Astrocyte (in vitro differentiated cells and primary cell): ENCODE data around the gene IQSEC2. TPM values are rescaled to one million over a fixed set of nuclear protein-coding genes. Genes with fewer than 3 reads are reported as not detected.

Experiments
- DNase-seq: peaks from one replicate; pipeline ENCODE4 v3.0.0-alpha.2; 2010; ENCODE audit warnings: low read depth
- FAIRE-seq: peaks from 2 replicates; lab custom pipeline; 2011; peaks lifted over from hg19 to GRCh38; lab: Jason Lieb, UNC
- H2AFZ ChIP-seq: 2 replicates; pipeline ENCODE4 v1.6.0; 2012; ENCODE audit warnings: low read depth, low read length, inconsistent platforms
- H3K27ac ChIP-seq: 2 replicates; pipeline ENCODE4 v1.5.1; 2011; ENCODE audit warnings: low read depth, low read length, inconsistent platforms
- H3K27me3 ChIP-seq: 2 replicates; pipeline ENCODE4 v1.6.0; 2011; ENCODE audit warnings: low read length, inconsistent platforms; ENCODE audit not compliant: insufficient read depth
- H3K36me3 ChIP-seq: 2 replicates; pipeline ENCODE4 v1.5.1; 2011; ENCODE audit warnings: low read length, inconsistent platforms; ENCODE audit not compliant: insufficient read depth
- H3K4me1 ChIP-seq: 2 replicates; pipeline ENCODE4 v1.5.1; 2011; ENCODE audit warnings: low read length, inconsistent platforms; ENCODE audit not compliant: insufficient read depth
- H3K4me2 ChIP-seq: 2 replicates; pipeline ENCODE4 v1.6.0; 2012; ENCODE audit warnings: low read length, inconsistent platforms
- H3K4me3 ChIP-seq: 2 replicates; pipeline ENCODE4 v1.5.1; 2011; ENCODE audit warnings: low read depth, mild to moderate bottlenecking, low read length, inconsistent platforms; ENCODE audit not compliant: insufficient read depth
- H3K79me2 ChIP-seq: 2 replicates; pipeline ENCODE4 v1.6.0; 2012; ENCODE audit warnings: mild to moderate bottlenecking, low read length, inconsistent platforms; ENCODE audit not compliant: insufficient read depth
- H3K9ac ChIP-seq: 2 replicates; pipeline ENCODE4 v1.6.0; 2012; ENCODE audit warnings: mild to moderate bottlenecking, low read length, inconsistent platforms
- H3K9me3 ChIP-seq: 2 replicates; pipeline ENCODE4 v1.5.1; 2012; ENCODE audit warnings: low read depth, mild to moderate bottlenecking, low read length, inconsistent platforms; ENCODE audit not compliant: insufficient read depth
- H4K20me1 ChIP-seq: 2 replicates; pipeline ENCODE4 v1.6.0; 2012; ENCODE audit warnings: low read length, inconsistent platforms; ENCODE audit not compliant: insufficient read depth
- H3K27ac Mint-ChIP-seq: one replicate; pipeline ENCODE4 v1.8.0; 2021; ENCODE audit warnings: mild to moderate bottlenecking, mixed read lengths; ENCODE audit not compliant: unreplicated experiment
- H3K27me3 Mint-ChIP-seq: one replicate; pipeline ENCODE4 v1.8.0; 2021; ENCODE audit warnings: low read depth, mixed read lengths; ENCODE audit not compliant: unreplicated experiment
- H3K36me3 Mint-ChIP-seq: one replicate; pipeline ENCODE4 v1.8.0; 2021; ENCODE audit warnings: low read depth, mixed read lengths; ENCODE audit not compliant: unreplicated experiment
- H3K4me1 Mint-ChIP-seq: one replicate; pipeline ENCODE4 v1.8.0; 2021; ENCODE audit warnings: low read depth, mixed read lengths; ENCODE audit not compliant: unreplicated experiment
- H3K4me3 Mint-ChIP-seq: one replicate; pipeline ENCODE4 v1.8.0; 2021; ENCODE audit warnings: mild to moderate bottlenecking, moderate library complexity, mixed read lengths; ENCODE audit not compliant: unreplicated experiment
- H3K9me3 Mint-ChIP-seq: one replicate; pipeline ENCODE4 v1.8.0; 2021; ENCODE audit warnings: mild to moderate bottlenecking, mixed read lengths; ENCODE audit not compliant: unreplicated experiment
- EZH2 ChIP-seq: IDR thresholded peaks from 2 replicates; pipeline ENCODE4 v1.6.1; 2012; ENCODE audit warnings: mild to moderate bottlenecking, low read length, inconsistent platforms; ENCODE audit not compliant: insufficient read depth
- total RNA-seq: library from RNA; stranded (reverse); gene quantifications from 2 replicates; pipeline ENCODE4 v1.2.1, GENCODE V29; 2021
- TF ChIP-seq, protein P1 (sequence below): IDR thresholded peaks from 2 replicates; pipeline ENCODE4 v1.5.1; 2011; ENCODE audit warnings: low read depth, mild to moderate bottlenecking, inconsistent platforms, low read length, moderate library complexity; ENCODE audit not compliant: insufficient read depth

Gene IQSEC2
- total RNA-seq, 1 donor from 2014 or later: 8.2 TPM

DNA sequence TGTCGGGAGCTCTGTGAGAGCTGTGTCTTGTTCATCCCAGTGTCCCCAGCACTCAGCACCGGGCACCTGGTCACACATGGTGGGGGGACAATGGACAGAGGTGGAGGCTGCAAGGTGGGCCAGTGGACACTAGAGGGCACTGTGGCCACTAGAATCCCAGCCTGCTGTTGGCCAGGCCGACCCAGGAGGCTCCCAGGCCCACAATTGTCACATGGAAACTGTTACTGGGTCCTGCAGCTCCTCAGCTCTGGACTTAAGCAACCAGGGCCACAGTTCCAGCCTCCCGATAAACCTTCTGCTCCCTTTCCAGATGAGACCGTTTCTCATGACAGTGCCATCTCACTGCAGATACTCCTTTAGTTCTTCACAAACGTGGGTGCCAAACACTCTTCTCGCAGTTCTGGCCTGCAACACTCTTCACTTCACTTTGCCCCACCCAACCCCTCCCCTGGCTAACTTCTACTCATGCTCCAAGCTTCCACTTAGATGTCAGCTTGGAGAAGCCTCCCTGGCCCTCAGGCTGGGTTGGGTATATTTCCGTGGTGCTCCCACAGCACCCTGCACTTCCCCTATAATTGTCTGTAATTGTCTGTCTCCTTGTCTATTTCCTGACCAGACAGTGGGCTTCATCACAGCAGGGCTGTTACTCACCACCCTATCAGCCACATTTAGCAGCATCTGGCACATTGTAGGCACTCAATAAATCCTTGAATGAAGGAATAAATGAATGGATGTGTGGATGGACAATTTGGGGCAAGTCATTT, 3.5 kb upstream of the IQSEC2 start:
- DNase-seq (no peak), FAIRE-seq (peak; percentile 97)
- Histone ChIP-seq H2AFZ (no peak overlapping the region), H3K4me2 (no peak overlapping the region), H3K79me2 (no peaks in the 10 kb centered on the region), H3K36me3 (no peaks in the 10 kb centered on the region), H4K20me1 (no peaks in the 10 kb centered on the region), H3K4me1 (peaks cover 23% of the 10 kb centered on the region), H3K27ac (no peak overlapping the region), H3K9me3 (no peaks in the 10 kb centered on the region), H3K27me3 (no peaks in the 10 kb centered on the region), H3K9ac (no peak overlapping the region), H3K4me3 (no peak overlapping the region)
- Mint-ChIP-seq H3K27ac (peak overlapping the region; percentile 18), H3K9me3 (no peaks in the 10 kb centered on the region), H3K36me3 (no peaks in the 10 kb centered on the region), H3K4me3 (peak overlapping the region; percentile 40), H3K4me1 (peaks cover 9% of the 10 kb centered on the region), H3K27me3 (no peaks in the 10 kb centered on the region)
- TF ChIP-seq, protein P1, sequence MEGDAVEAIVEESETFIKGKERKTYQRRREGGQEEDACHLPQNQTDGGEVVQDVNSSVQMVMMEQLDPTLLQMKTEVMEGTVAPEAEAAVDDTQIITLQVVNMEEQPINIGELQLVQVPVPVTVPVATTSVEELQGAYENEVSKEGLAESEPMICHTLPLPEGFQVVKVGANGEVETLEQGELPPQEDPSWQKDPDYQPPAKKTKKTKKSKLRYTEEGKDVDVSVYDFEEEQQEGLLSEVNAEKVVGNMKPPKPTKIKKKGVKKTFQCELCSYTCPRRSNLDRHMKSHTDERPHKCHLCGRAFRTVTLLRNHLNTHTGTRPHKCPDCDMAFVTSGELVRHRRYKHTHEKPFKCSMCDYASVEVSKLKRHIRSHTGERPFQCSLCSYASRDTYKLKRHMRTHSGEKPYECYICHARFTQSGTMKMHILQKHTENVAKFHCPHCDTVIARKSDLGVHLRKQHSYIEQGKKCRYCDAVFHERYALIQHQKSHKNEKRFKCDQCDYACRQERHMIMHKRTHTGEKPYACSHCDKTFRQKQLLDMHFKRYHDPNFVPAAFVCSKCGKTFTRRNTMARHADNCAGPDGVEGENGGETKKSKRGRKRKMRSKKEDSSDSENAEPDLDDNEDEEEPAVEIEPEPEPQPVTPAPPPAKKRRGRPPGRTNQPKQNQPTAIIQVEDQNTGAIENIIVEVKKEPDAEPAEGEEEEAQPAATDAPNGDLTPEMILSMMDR: peak; percentile 50
- no peak for TF ChIP-seq EZH2

DNA sequence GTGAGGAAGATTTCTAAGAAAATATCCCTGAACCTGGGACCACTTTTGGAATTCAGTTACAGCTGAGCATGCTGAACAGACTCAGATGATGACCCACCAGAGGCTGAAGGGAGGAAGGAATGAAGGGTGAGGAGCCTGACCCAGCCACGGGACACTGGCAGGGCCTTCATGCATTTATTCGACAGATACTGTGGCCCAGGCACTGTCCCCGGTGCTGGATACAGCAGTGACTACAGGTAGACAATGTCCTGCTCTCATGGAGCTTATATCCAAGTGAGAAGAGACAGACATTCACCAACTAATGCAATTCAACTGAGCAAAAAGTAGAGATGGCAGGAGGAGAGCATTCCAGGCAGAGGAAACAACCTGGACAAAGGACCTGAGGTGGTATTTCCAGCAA, 2.2 kb upstream of the IQSEC2 start:
- no peak overlapping the region for H3K9ac ChIP-seq
- H2AFZ ChIP-seq: no peak overlapping the region
- DNase-seq (no peak), FAIRE-seq (peak; percentile 32)
- H3K27me3 ChIP-seq: no peaks in the 10 kb centered on the region
- no peaks in the 10 kb centered on the region for H4K20me1 ChIP-seq
- peaks cover 9% of the 10 kb centered on the region for H3K4me1 Mint-ChIP-seq
- peaks cover 23% of the 10 kb centered on the region for H3K4me1 ChIP-seq
- no peaks in the 10 kb centered on the region for H3K27me3 Mint-ChIP-seq
- H3K4me3 Mint-ChIP-seq: no peak overlapping the region
- H3K36me3 Mint-ChIP-seq: no peaks in the 10 kb centered on the region
- no peak overlapping the region for H3K27ac ChIP-seq
- H3K9me3 Mint-ChIP-seq: no peaks in the 10 kb centered on the region
- no peaks in the 10 kb centered on the region for H3K9me3 ChIP-seq
- no peak overlapping the region for H3K4me2 ChIP-seq
- no peak for TF ChIP-seq EZH2
- TF ChIP-seq, protein P1: no peak
- H3K4me3 ChIP-seq: no peak overlapping the region
- H3K36me3 ChIP-seq: no peaks in the 10 kb centered on the region
- no peak overlapping the region for H3K27ac Mint-ChIP-seq
- H3K79me2 ChIP-seq: no peaks in the 10 kb centered on the region

DNA sequence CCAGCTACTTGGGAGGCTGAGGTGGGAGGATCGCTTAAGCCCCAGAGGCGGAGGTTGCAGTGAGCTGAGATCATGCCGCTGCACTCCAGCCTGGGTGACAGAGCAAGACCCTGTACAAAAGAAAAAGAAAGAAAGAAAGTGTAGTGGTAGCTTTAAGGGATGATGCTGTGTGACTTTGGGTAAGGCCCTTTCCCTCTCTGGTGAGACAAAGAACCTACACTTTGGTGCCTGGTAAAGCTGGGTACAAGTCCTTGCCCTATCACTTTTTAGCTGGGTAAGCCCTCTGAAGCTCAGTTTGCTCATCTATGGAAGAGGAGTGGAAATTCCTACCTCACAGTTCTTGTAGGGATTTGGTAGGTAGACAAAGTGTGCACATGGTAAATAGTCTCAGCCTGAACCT, 1.7 kb upstream of the IQSEC2 start:
- Histone ChIP-seq H3K4me3 (no peak overlapping the region), H3K27me3 (no peaks in the 10 kb centered on the region), H3K27ac (no peak overlapping the region), H3K9ac (no peak overlapping the region), H3K9me3 (no peaks in the 10 kb centered on the region), H3K4me1 (peaks cover 22% of the 10 kb centered on the region), H3K36me3 (no peaks in the 10 kb centered on the region), H3K4me2 (no peak overlapping the region), H2AFZ (no peak overlapping the region), H4K20me1 (no peaks in the 10 kb centered on the region), H3K79me2 (no peaks in the 10 kb centered on the region)
- DNase-seq: no peak
- TF ChIP-seq, protein P1: no peak
- no peak for TF ChIP-seq EZH2
- peak overlapping the region; percentile 34 for H3K27ac Mint-ChIP-seq
- peaks cover 9% of the 10 kb centered on the region for H3K4me1 Mint-ChIP-seq
- peak; percentile 83 for FAIRE-seq
- H3K4me3 Mint-ChIP-seq: no peak overlapping the region
- no peaks in the 10 kb centered on the region for H3K36me3 Mint-ChIP-seq
- H3K9me3 Mint-ChIP-seq: no peaks in the 10 kb centered on the region
- no peaks in the 10 kb centered on the region for H3K27me3 Mint-ChIP-seq
